Vagina (tissue), 2 donors: ENCODE data around the gene UBTD1.

Experiments
- CTCF ChIP-seq, 3 experiments: fragments of 450-650 bp in 2 of 3; fragments of 200-600 bp in 1 of 3; sonication (generic) in 1 of 3; IDR thresholded peaks; one replicate each; pipeline ENCODE4 v1.5.1; 2017 to 2019; ENCODE audit warnings: antibody characterized with exemption in 3 of 3, mild to moderate bottlenecking in 2 of 3, moderate library complexity in 2 of 3
- POLR2A ChIP-seq, 2 donors: fragments of 450-650 bp; IDR thresholded peaks; one replicate each; pipeline ENCODE4 v1.6.1; 2017; ENCODE audit warnings: antibody characterized with exemption in 2 of 2, mild to moderate bottlenecking in 2 of 2, moderate library complexity in 2 of 2

DNA sequence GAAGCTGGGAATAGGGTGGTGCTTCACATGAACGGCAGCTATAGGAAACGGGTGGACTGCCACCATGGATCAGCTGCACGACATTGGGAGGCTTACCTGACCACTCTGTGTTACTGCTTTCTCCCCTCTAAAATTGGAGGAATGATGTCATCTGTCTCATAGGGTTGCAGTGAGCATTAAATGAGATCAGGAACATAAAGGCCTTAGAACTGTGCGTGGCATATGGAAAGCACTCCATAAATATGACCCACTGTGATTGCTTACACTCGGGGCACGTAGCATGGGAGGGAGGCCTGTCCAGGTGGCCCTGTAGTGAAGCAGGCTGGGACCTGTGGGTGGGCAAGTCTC is 100.5 kb downstream of the UBTD1 start:
- no peak for TF ChIP-seq CTCF (IDR thresholded peaks at IDR 0.05)
- TF ChIP-seq POLR2A (IDR thresholded peaks at IDR 0.05): no peak
